Gastroesophageal sphincter (tissue), 4 donors: ENCODE results near the gene SPATC1L. TPM values are rescaled to one million over a fixed set of nuclear protein-coding genes. Genes with fewer than 3 reads are reported as not detected.

Experiments
- ATAC-seq: fragments of 150-250 bp; one replicate; pipeline ENCODE4 v1.9.1; 2016; ENCODE audit warnings: mild to moderate bottlenecking, moderate library complexity
- H3K27ac ChIP-seq, 4 donors: fragments of 200-600 bp; sonication (generic) in 3 of 4; 1 replicate in 3 of 4; 2 replicates in 1 of 4; pipeline ENCODE4 v1.5.1; 2016 to 2019
- H3K27me3 ChIP-seq: fragments of 200-600 bp; sonication (generic); one replicate; pipeline ENCODE4 v1.5.1; 2019
- H3K36me3 ChIP-seq, 2 donors: fragments of 200-600 bp; sonication (generic); one replicate each; pipeline ENCODE4 v1.5.1; 2019; ENCODE audit warnings: control low read depth in 1 of 2
- H3K4me1 ChIP-seq, 3 donors: fragments of 200-600 bp; sonication (generic); 1 replicate in 2 of 3; 2 replicates in 1 of 3; pipeline ENCODE4 v1.5.1; 2016 to 2019; ENCODE audit warnings: control low read depth in 2 of 3
- H3K4me3 ChIP-seq, 2 donors: fragments of 200-600 bp; sonication (generic); one replicate each; pipeline ENCODE4 v1.5.1; 2019; ENCODE audit warnings: mild to moderate bottlenecking in 1 of 2, moderate library complexity in 1 of 2
- H3K9me3 ChIP-seq, 3 donors: fragments of 200-600 bp; sonication (generic); one replicate each; pipeline ENCODE4 v1.5.1; 2017 to 2019; ENCODE audit warnings: control low read depth in 2 of 3
- EP300 ChIP-seq: sonication (generic); formaldehyde crosslinking; IDR thresholded peaks from one replicate; pipeline ENCODE4 v1.6.1; 2017; ENCODE audit warnings: antibody characterized with exemption, mild to moderate bottlenecking
- POLR2A ChIP-seq, 2 donors: fragments of 450-650 bp; IDR thresholded peaks; one replicate each; pipeline ENCODE4 v1.6.1; 2017; ENCODE audit warnings: antibody characterized with exemption in 2 of 2, mild to moderate bottlenecking in 2 of 2, moderate library complexity in 1 of 2
- POLR2AphosphoS5 ChIP-seq: sonication (generic); formaldehyde crosslinking; IDR thresholded peaks from one replicate; pipeline ENCODE4 v1.6.1; 2017; ENCODE audit warnings: antibody characterized with exemption
- WGBS, 2 donors: methylation state at CpG; one replicate each; pipeline ENCODE4 v1.1.5; 2018; ENCODE audit warnings: low coverage in 1 of 2; 5-methylcytosine and 5-hydroxymethylcytosine counted together
- total RNA-seq, 4 donors: library from RNA; depleted of rRNA; stranded (reverse); fragments of >200 nt; gene quantifications; one replicate each; pipeline ENCODE4 v1.1.0, GENCODE V29; 2016
- TF ChIP-seq, protein P1 (sequence below), 4 experiments: fragments of 200-600 bp in 2 of 4; fragments of 450-650 bp in 2 of 4; sonication (generic) in 1 of 4; IDR thresholded peaks; one replicate each; pipeline ENCODE4 v1.5.1; 2017 to 2019; ENCODE audit warnings: antibody characterized with exemption in 4 of 4, mild to moderate bottlenecking in 2 of 4, moderate library complexity in 2 of 4

Gene SPATC1L
- total RNA-seq, 4 donors from 2014 or later = 0.54 to 20.4 (median 7.9) TPM

GRCh38 chr21:46207920-46208591, 23.8 kb upstream of the SPATC1L start:
- TF ChIP-seq, protein P1, sequence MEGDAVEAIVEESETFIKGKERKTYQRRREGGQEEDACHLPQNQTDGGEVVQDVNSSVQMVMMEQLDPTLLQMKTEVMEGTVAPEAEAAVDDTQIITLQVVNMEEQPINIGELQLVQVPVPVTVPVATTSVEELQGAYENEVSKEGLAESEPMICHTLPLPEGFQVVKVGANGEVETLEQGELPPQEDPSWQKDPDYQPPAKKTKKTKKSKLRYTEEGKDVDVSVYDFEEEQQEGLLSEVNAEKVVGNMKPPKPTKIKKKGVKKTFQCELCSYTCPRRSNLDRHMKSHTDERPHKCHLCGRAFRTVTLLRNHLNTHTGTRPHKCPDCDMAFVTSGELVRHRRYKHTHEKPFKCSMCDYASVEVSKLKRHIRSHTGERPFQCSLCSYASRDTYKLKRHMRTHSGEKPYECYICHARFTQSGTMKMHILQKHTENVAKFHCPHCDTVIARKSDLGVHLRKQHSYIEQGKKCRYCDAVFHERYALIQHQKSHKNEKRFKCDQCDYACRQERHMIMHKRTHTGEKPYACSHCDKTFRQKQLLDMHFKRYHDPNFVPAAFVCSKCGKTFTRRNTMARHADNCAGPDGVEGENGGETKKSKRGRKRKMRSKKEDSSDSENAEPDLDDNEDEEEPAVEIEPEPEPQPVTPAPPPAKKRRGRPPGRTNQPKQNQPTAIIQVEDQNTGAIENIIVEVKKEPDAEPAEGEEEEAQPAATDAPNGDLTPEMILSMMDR (IDR thresholded peaks at IDR 0.05) = no peak
- TF ChIP-seq POLR2AphosphoS5 = no peak
- no peak for TF ChIP-seq POLR2A (IDR thresholded peaks at IDR 0.05)
- no peak for TF ChIP-seq EP300
- no peaks in the 10 kb centered on the region for H3K27me3 ChIP-seq
- no peak overlapping the region for H3K27ac ChIP-seq
- ATAC-seq = no peak
- no peak overlapping the region for H3K4me3 ChIP-seq
- H3K36me3 ChIP-seq = peaks cover 0 to 100% of the 10 kb centered on the region in 2 donors
- no peaks in the 10 kb centered on the region for H3K9me3 ChIP-seq
- no peaks in the 10 kb centered on the region for H3K4me1 ChIP-seq
- WGBS, 2 donors = 80% methylated on average over 2 of the region's 27 CpGs; no CpG with 5 or more reads in 1 of the 2 donors

- Histone ChIP-seq H3K4me3 (no peak overlapping the region), H3K27ac (no peak overlapping the region), H3K9me3 (no peaks in the 10 kb centered on the region), H3K36me3 (peaks cover 0 to 100% of the 10 kb centered on the region in 2 donors), H3K27me3 (no peaks in the 10 kb centered on the region), H3K4me1 (no peaks in the 10 kb centered on the region)
- TF ChIP-seq POLR2AphosphoS5 (no peak), POLR2A (IDR thresholded peaks at IDR 0.05) (no peak), EP300 (no peak)
- TF ChIP-seq, protein P1 (IDR thresholded peaks at IDR 0.05) = no peak
- no peak for ATAC-seq
- 80% methylated on average over 2 of the region's 21 CpGs; no CpG with 5 or more reads in 1 of the 2 donors for WGBS, 2 donors
These were observed 23.0 kb upstream of the SPATC1L start for GRCh38 chr21:46207006-46207919.

- H3K4me1 ChIP-seq = no peaks in the 10 kb centered on the region
- TF ChIP-seq, protein P1 (IDR thresholded peaks at IDR 0.05) = no peak
- TF ChIP-seq POLR2AphosphoS5 (no peak), POLR2A (IDR thresholded peaks at IDR 0.05) (no peak), EP300 (no peak)
- H3K36me3 ChIP-seq = peaks cover 0 to 91% of the 10 kb centered on the region in 2 donors
- no peaks in the 10 kb centered on the region for H3K9me3 ChIP-seq
- no peak for ATAC-seq
- 100% methylated on average over 1 of the region's 24 CpGs; no CpG with 5 or more reads in 1 of the 2 donors for WGBS, 2 donors
- H3K4me3 ChIP-seq = no peak overlapping the region
- H3K27ac ChIP-seq = no peak overlapping the region
- no peaks in the 10 kb centered on the region for H3K27me3 ChIP-seq
These were observed 22.1 kb upstream of the SPATC1L start for GRCh38 chr21:46206163-46207005.

DNA sequence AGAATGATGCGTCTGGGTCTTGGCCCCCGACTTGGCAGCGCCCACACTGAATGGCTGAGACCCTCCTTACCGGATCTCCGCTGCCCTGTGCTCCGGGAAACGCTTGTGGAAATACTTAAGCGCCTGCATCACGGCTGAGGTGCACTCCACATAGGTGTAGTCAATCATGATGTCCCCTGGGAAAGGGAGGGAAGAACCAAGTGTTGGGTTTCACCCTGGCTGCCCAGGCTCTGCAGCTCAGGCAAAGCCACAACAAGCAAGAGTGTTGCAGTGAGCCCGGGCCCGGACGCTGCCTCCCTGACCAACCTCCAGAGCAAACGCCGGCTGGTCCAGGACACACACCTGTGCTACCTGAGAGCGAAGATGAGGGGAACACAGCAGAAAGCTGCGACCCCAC, 21.5 kb upstream of the SPATC1L start:
- WGBS, 2 donors = 93% methylated on average over 6 of the region's 16 CpGs; no CpG with 5 or more reads in 1 of the 2 donors
- ATAC-seq = no peak
- TF ChIP-seq POLR2A (IDR thresholded peaks at IDR 0.05) (no peak), EP300 (no peak), POLR2AphosphoS5 (no peak)
- TF ChIP-seq, protein P1 (IDR thresholded peaks at IDR 0.05) = no peak
- Histone ChIP-seq H3K36me3 (peaks cover 0 to 88% of the 10 kb centered on the region in 2 donors), H3K4me1 (no peaks in the 10 kb centered on the region), H3K4me3 (no peak overlapping the region), H3K27ac (no peak overlapping the region), H3K27me3 (no peaks in the 10 kb centered on the region), H3K9me3 (no peaks in the 10 kb centered on the region)
